ENCODE measurements around the gene MAN2B2.

The MAN2B2 gene

GRCh38 chr4:6527683-6528595 lies 47.0 kb upstream of the MAN2B2 start:
- no peak for TF ChIP-seq CTCF (IDR thresholded peaks at IDR 0.05; ENCODE audit: insufficient read depth, low read length, missing control alignments)
- CTCF ChIA-PET, result interaction anchor here (1.4 to 2.7 kb wide), 2 partner anchors 19 kb away, joined by 8 to 17 read pairs; no protein-coding TSS in a partner anchor
- no peak for DNase-seq (ENCODE audit: low read depth, low spot score)
- no peak overlapping the region for H3K4me3 ChIP-seq (ENCODE audit: low read depth, low read length)
- POLR2A ChIA-PET, result no interaction called here

- no peak for TF ChIP-seq CTCF (IDR thresholded peaks at IDR 0.05; ENCODE audit: insufficient read depth, low read length, missing control alignments)
- ChIA-PET POLR2A (interaction anchor here (0.7 kb wide), 1 partner anchor 196 kb away, joined by 3 read pairs; no protein-coding TSS in a partner anchor), CTCF (interaction anchor here (1.4 kb wide), 1 partner anchor 18 kb away, joined by 8 read pairs; no protein-coding TSS in a partner anchor)
- H3K4me3 ChIP-seq (ENCODE audit: low read depth, low read length), result no peak overlapping the region
- no peak for DNase-seq (ENCODE audit: low read depth, low spot score)
These were observed 46.0 kb upstream of the MAN2B2 start for GRCh38 chr4:6529021-6529420.

- POLR2A ChIA-PET, result no interaction called here
These were observed 44.7 kb upstream of the MAN2B2 start for GRCh38 chr4:6530301-6530700.

GRCh38 chr4:6530964-6531363 lies 44.0 kb upstream of the MAN2B2 start:
- ChIA-PET CTCF (interaction anchor here (1.4 kb wide), 1 partner anchor 16 kb away, joined by 4 read pairs; no protein-coding TSS in a partner anchor), POLR2A (no interaction called here)
- no peak overlapping the region for H3K4me3 ChIP-seq (ENCODE audit: low read depth, low read length)
- TF ChIP-seq CTCF (IDR thresholded peaks at IDR 0.05; ENCODE audit: insufficient read depth, low read length, missing control alignments), result no peak
- DNase-seq (ENCODE audit: low read depth, low spot score), result no peak

More at GRCh38 chr4:6530301-6530700, 44.7 kb upstream of the MAN2B2 start:
- no peak overlapping the region for H3K4me3 ChIP-seq (ENCODE audit: low read depth, low read length)
- TF ChIP-seq CTCF (IDR thresholded peaks at IDR 0.05; ENCODE audit: insufficient read depth, low read length, missing control alignments), result no peak
- CTCF ChIA-PET, result interaction anchor here (1.4 kb wide), 1 partner anchor 17 kb away, joined by 4 read pairs; no protein-coding TSS in a partner anchor
- no peak for DNase-seq (ENCODE audit: low read depth, low spot score)

- ChIA-PET POLR2A (no interaction called here), CTCF (interaction anchor here (1.3 kb wide), 1 partner anchor 14 kb away, joined by 4 read pairs; no protein-coding TSS in a partner anchor)
- no peak overlapping the region for H3K4me3 ChIP-seq (ENCODE audit: low read depth, low read length)
- DNase-seq (ENCODE audit: low read depth, low spot score), result no peak
- TF ChIP-seq CTCF (IDR thresholded peaks at IDR 0.05; ENCODE audit: insufficient read depth, low read length, missing control alignments), result no peak
These were observed 42.9 kb upstream of the MAN2B2 start for GRCh38 chr4:6532102-6532501.

GRCh38 chr4:6532658-6533057 lies 42.3 kb upstream of the MAN2B2 start:
- H3K4me3 ChIP-seq (ENCODE audit: low read depth, low read length), result no peak overlapping the region
- DNase-seq (ENCODE audit: low read depth, low spot score), result no peak
- CTCF ChIA-PET, result interaction anchor here (1.3 kb wide), 1 partner anchor 14 kb away, joined by 4 read pairs; no protein-coding TSS in a partner anchor
- POLR2A ChIA-PET, result no interaction called here
- no peak for TF ChIP-seq CTCF (IDR thresholded peaks at IDR 0.05; ENCODE audit: insufficient read depth, low read length, missing control alignments)

Data from AG04449 (cell line).